ENCODE data around the gene PLEK.

The PLEK gene

GRCh38 chr2:68333931-68334330 lies 31.2 kb upstream of the PLEK start:
- CTCF ChIA-PET = no interaction called here
- POLR2A ChIA-PET = no interaction called here
- no peaks in the 10 kb centered on the region for H3K9me3 ChIP-seq (ENCODE audit: control insufficient read depth, insufficient read depth, low read depth, low read length)
- H3K36me3 ChIP-seq (ENCODE audit: control insufficient read depth in 2 of 2, insufficient read depth in 1 of 2, low read length in 2 of 2) = no peaks in the 10 kb centered on the region
- TF ChIP-seq SALL2 (tag by site-specific recombination; IDR thresholded peaks at IDR 0.05; ENCODE audit: borderline replicate concordance) (no peak), TSHZ1 (tag by site-specific recombination; IDR thresholded peaks at IDR 0.05; ENCODE audit: borderline replicate concordance) (no peak), ZNF654 (tag by site-specific recombination; IDR thresholded peaks at IDR 0.05; ENCODE audit: low read depth) (no peak), ZNF626 (tag by site-specific recombination; IDR thresholded peaks at IDR 0.05) (no peak), ZFP41 (tag by site-specific recombination; IDR thresholded peaks at IDR 0.05; ENCODE audit: borderline replicate concordance) (no peak), ZNF76 (tag by site-specific recombination; IDR thresholded peaks at IDR 0.05; ENCODE audit: borderline replicate concordance, low read depth) (no peak), CTCF (tag by site-specific recombination; IDR thresholded peaks at IDR 0.05) (no peak), ZBTB11 (tag by site-specific recombination; conservative IDR thresholded peaks at IDR 0.05; ENCODE audit: low read depth) (no peak), PRDM1 (tag by site-specific recombination; IDR thresholded peaks at IDR 0.05) (no peak), KLF16 (tag by site-specific recombination; IDR thresholded peaks at IDR 0.05) (no peak), ZNF580 (tag by site-specific recombination; IDR thresholded peaks at IDR 0.05) (no peak), ZNF248 (tag by site-specific recombination; IDR thresholded peaks at IDR 0.05) (no peak), HOXD13 (CRISPR knock-in tag; IDR thresholded peaks at IDR 0.05; ENCODE audit: borderline replicate concordance) (no peak), ZSCAN23 (tag by site-specific recombination; IDR thresholded peaks at IDR 0.05) (no peak), ZNF362 (tag by site-specific recombination; IDR thresholded peaks at IDR 0.05) (no peak), ZNF311 (tag by site-specific recombination; IDR thresholded peaks at IDR 0.05; ENCODE audit: borderline replicate concordance) (no peak), YY1 (tag by site-specific recombination; IDR thresholded peaks at IDR 0.05) (no peak), ZNF449 (tag by site-specific recombination; IDR thresholded peaks at IDR 0.05) (no peak), ZNF302 (tag by site-specific recombination; IDR thresholded peaks at IDR 0.05; ENCODE audit: low read depth) (no peak), ZNF48 (tag by site-specific recombination; IDR thresholded peaks at IDR 0.05) (no peak)
- H3K27ac ChIP-seq (ENCODE audit: extremely low read depth, low read depth, low read length) = no peak overlapping the region
- H3K4me1 ChIP-seq (ENCODE audit: control insufficient read depth, insufficient read depth, low read length) = no peaks in the 10 kb centered on the region
- no peak overlapping the region for H3K4me3 ChIP-seq (ENCODE audit: low read depth, low read length)

All from HEK293 (cell line).